ENCODE data around the gene BPIFB2.

GRCh38 chr20:32984631-32985354 lies 22.7 kb upstream of the BPIFB2 start:
- TF ChIP-seq CTCF (IDR thresholded peaks at IDR 0.05) (no peak), YY1 (IDR thresholded peaks at IDR 0.05; ENCODE audit: low read depth) (no peak), POLR2AphosphoS5 (IDR thresholded peaks at IDR 0.05; ENCODE audit: low read depth, low read length) (no peak), GABPA (IDR thresholded peaks at IDR 0.05; ENCODE audit: low read depth) (no peak)

Measured in SK-N-SH (cell line).